OCI-LY1 (cell line): Measurements from ENCODE around the gene TNFRSF12A.

ENCODE experiments used
- H2AFZ ChIP-seq: fragments of 200-600 bp; sonication (generic), shearing (Covaris generic); 2 replicates; pipeline ENCODE4 v1.6.0; 2014; ENCODE audit warnings: antibody characterized with exemption, mild to moderate bottlenecking, low read length
- H3F3A ChIP-seq: fragments of 200-600 bp; sonication (generic), shearing (Covaris generic); 2 replicates; pipeline ENCODE4 v1.6.0; 2014; ENCODE audit warnings: mild to moderate bottlenecking, antibody characterized with exemption, low read length, moderate library complexity; ENCODE audit not compliant: insufficient read depth
- H3K27ac ChIP-seq: fragments of 200-600 bp; sonication (generic); 2 replicates; pipeline ENCODE4 v1.5.1; 2014; ENCODE audit warnings: low read length, mixed run types, mild to moderate bottlenecking, low read depth; ENCODE audit not compliant: poor library complexity, severe bottlenecking
- H3K27me3 ChIP-seq: fragments of 200-600 bp; sonication (generic); 2 replicates; pipeline ENCODE4 v1.6.0; 2014; ENCODE audit warnings: antibody characterized with exemption, mild to moderate bottlenecking, low read length, moderate library complexity; ENCODE audit not compliant: insufficient read depth
- H3K36me3 ChIP-seq: fragments of 200-600 bp; sonication (generic); 2 replicates; pipeline ENCODE4 v1.6.1; 2014; ENCODE audit warnings: mild to moderate bottlenecking, antibody characterized with exemption, low read length, moderate library complexity, mixed read lengths; ENCODE audit not compliant: insufficient read depth
- H3K4me1 ChIP-seq: fragments of 200-600 bp; sonication (generic); 2 replicates; pipeline ENCODE4 v1.5.1; 2014; ENCODE audit warnings: mild to moderate bottlenecking, low read length, moderate library complexity; ENCODE audit not compliant: insufficient read depth, severe bottlenecking
- H3K4me2 ChIP-seq: fragments of 200-600 bp; sonication (generic), shearing (Covaris generic); 2 replicates; pipeline ENCODE4 v1.6.1; 2014; ENCODE audit warnings: low read length
- H3K4me3 ChIP-seq: fragments of 200-600 bp; sonication (generic); 2 replicates; pipeline ENCODE4 v1.5.1; 2014; ENCODE audit warnings: low read length, low read depth, mild to moderate bottlenecking, mixed read lengths; ENCODE audit not compliant: poor library complexity, severe bottlenecking
- H3K79me2 ChIP-seq: fragments of 200-600 bp; shearing (Covaris generic); 2 replicates; pipeline ENCODE4 v1.6.1; 2016; ENCODE audit warnings: mixed run types, low read length, mixed read lengths; ENCODE audit not compliant: insufficient read depth
- H3K9ac ChIP-seq: fragments of 200-600 bp; sonication (generic), shearing (Covaris generic); 2 replicates; pipeline ENCODE4 v1.6.1; 2014; ENCODE audit warnings: mild to moderate bottlenecking, low read length, mixed read lengths
- H3K9me2 ChIP-seq: fragments of 200-600 bp; sonication (generic), shearing (Covaris generic); 2 replicates; pipeline ENCODE4 v1.6.1; 2014; ENCODE audit warnings: low read depth, mild to moderate bottlenecking, low read length, mixed read lengths
- H3K9me3 ChIP-seq: fragments of 200-600 bp; shearing (Covaris generic); 2 replicates; pipeline ENCODE4 v1.6.1; 2014; ENCODE audit warnings: low read length, mixed read lengths
- H4K20me1 ChIP-seq: fragments of 200-600 bp; sonication (generic), shearing (Covaris generic); 2 replicates; pipeline ENCODE4 v1.6.0; 2016; ENCODE audit warnings: mild to moderate bottlenecking, low read length; ENCODE audit not compliant: insufficient read depth
- CTCF ChIP-seq: fragments of 200-600 bp; sonication (generic), shearing (Covaris generic); IDR thresholded peaks from 2 replicates; pipeline ENCODE4 v1.5.1; 2017; ENCODE audit warnings: mild to moderate bottlenecking, antibody characterized with exemption, low read length, moderate library complexity, mixed read lengths
- EZH2 ChIP-seq: fragments of 200-600 bp; sonication (generic), shearing (Covaris generic); IDR thresholded peaks from 2 replicates; pipeline ENCODE4 v1.8.0; 2017; ENCODE audit warnings: borderline replicate concordance, mixed run types, mild to moderate bottlenecking, antibody characterized with exemption, low read length, moderate library complexity, mixed read lengths

Gene TNFRSF12A

GRCh38 chr16:2971985-2972784, 48.0 kb upstream of the TNFRSF12A start:
- no peaks in the 10 kb centered on the region for H3K79me2 ChIP-seq
- no peaks in the 10 kb centered on the region for H3F3A ChIP-seq
- H3K4me3 ChIP-seq: no peak overlapping the region
- peaks cover 66% of the 10 kb centered on the region for H3K36me3 ChIP-seq
- no peaks in the 10 kb centered on the region for H3K27me3 ChIP-seq
- H3K9me3 ChIP-seq: no peaks in the 10 kb centered on the region
- H3K4me2 ChIP-seq: peak overlapping the region; percentile 85; the same call in 1 of the 2 replicates
- no peaks in the 10 kb centered on the region for H4K20me1 ChIP-seq
- no peaks in the 10 kb centered on the region for H3K9me2 ChIP-seq
- peaks cover 56% of the 10 kb centered on the region for H3K4me1 ChIP-seq
- H3K27ac ChIP-seq: peak overlapping the region; percentile 29
- TF ChIP-seq EZH2 (no peak), CTCF (no peak)
- no peak overlapping the region for H3K9ac ChIP-seq
- no peak overlapping the region for H2AFZ ChIP-seq

- peak overlapping the region; percentile 30 for H3K27ac ChIP-seq
- H3K9ac ChIP-seq: no peak overlapping the region
- H3K9me2 ChIP-seq: no peaks in the 10 kb centered on the region
- no peaks in the 10 kb centered on the region for H3K27me3 ChIP-seq
- peaks cover 75% of the 10 kb centered on the region for H3K36me3 ChIP-seq
- TF ChIP-seq EZH2 (no peak), CTCF (no peak)
- H3K79me2 ChIP-seq: no peaks in the 10 kb centered on the region; the same call in 1 of the 2 replicates
- H4K20me1 ChIP-seq: no peaks in the 10 kb centered on the region
- no peak overlapping the region for H3K4me2 ChIP-seq
- no peaks in the 10 kb centered on the region for H3K9me3 ChIP-seq
- no peak overlapping the region for H3K4me3 ChIP-seq
- peaks cover 60% of the 10 kb centered on the region for H3K4me1 ChIP-seq
- H3F3A ChIP-seq: no peaks in the 10 kb centered on the region
- H2AFZ ChIP-seq: no peak overlapping the region
These were observed 47.1 kb upstream of the TNFRSF12A start for GRCh38 chr16:2973093-2973492.

GRCh38 chr16:2973605-2974318, 46.4 kb upstream of the TNFRSF12A start:
- Histone ChIP-seq H3K4me3 (no peak overlapping the region), H3F3A (no peaks in the 10 kb centered on the region), H3K4me1 (peaks cover 60% of the 10 kb centered on the region), H4K20me1 (no peaks in the 10 kb centered on the region), H2AFZ (no peak overlapping the region), H3K36me3 (peaks cover 78% of the 10 kb centered on the region), H3K27ac (peak overlapping the region; percentile 30), H3K9me3 (no peaks in the 10 kb centered on the region), H3K4me2 (peak overlapping the region; percentile 18; the same call in 1 of the 2 replicates), H3K79me2 (no peaks in the 10 kb centered on the region; the same call in 1 of the 2 replicates), H3K9me2 (no peaks in the 10 kb centered on the region), H3K27me3 (no peaks in the 10 kb centered on the region), H3K9ac (no peak overlapping the region)
- TF ChIP-seq CTCF (no peak), EZH2 (no peak)
